OCI-LY1 (cell line): ENCODE data around the gene GDF9.

ENCODE experiments used
- H2AFZ ChIP-seq: fragments of 200-600 bp; sonication (generic), shearing (Covaris generic); 2 replicates; pipeline ENCODE4 v1.6.0; 2014; ENCODE audit warnings: antibody characterized with exemption, mild to moderate bottlenecking, low read length
- H3F3A ChIP-seq: fragments of 200-600 bp; sonication (generic), shearing (Covaris generic); 2 replicates; pipeline ENCODE4 v1.6.0; 2014; ENCODE audit warnings: mild to moderate bottlenecking, antibody characterized with exemption, low read length, moderate library complexity; ENCODE audit not compliant: insufficient read depth
- H3K27ac ChIP-seq: fragments of 200-600 bp; sonication (generic); 2 replicates; pipeline ENCODE4 v1.5.1; 2014; ENCODE audit warnings: low read length, mixed run types, mild to moderate bottlenecking, low read depth; ENCODE audit not compliant: poor library complexity, severe bottlenecking
- H3K27me3 ChIP-seq: fragments of 200-600 bp; sonication (generic); 2 replicates; pipeline ENCODE4 v1.6.0; 2014; ENCODE audit warnings: antibody characterized with exemption, mild to moderate bottlenecking, low read length, moderate library complexity; ENCODE audit not compliant: insufficient read depth
- H3K36me3 ChIP-seq: fragments of 200-600 bp; sonication (generic); 2 replicates; pipeline ENCODE4 v1.6.1; 2014; ENCODE audit warnings: mild to moderate bottlenecking, antibody characterized with exemption, low read length, moderate library complexity, mixed read lengths; ENCODE audit not compliant: insufficient read depth
- H3K4me1 ChIP-seq: fragments of 200-600 bp; sonication (generic); 2 replicates; pipeline ENCODE4 v1.5.1; 2014; ENCODE audit warnings: mild to moderate bottlenecking, low read length, moderate library complexity; ENCODE audit not compliant: insufficient read depth, severe bottlenecking
- H3K4me2 ChIP-seq: fragments of 200-600 bp; sonication (generic), shearing (Covaris generic); 2 replicates; pipeline ENCODE4 v1.6.1; 2014; ENCODE audit warnings: low read length
- H3K4me3 ChIP-seq: fragments of 200-600 bp; sonication (generic); 2 replicates; pipeline ENCODE4 v1.5.1; 2014; ENCODE audit warnings: low read length, low read depth, mild to moderate bottlenecking, mixed read lengths; ENCODE audit not compliant: poor library complexity, severe bottlenecking
- H3K79me2 ChIP-seq: fragments of 200-600 bp; shearing (Covaris generic); 2 replicates; pipeline ENCODE4 v1.6.1; 2016; ENCODE audit warnings: mixed run types, low read length, mixed read lengths; ENCODE audit not compliant: insufficient read depth
- H3K9ac ChIP-seq: fragments of 200-600 bp; sonication (generic), shearing (Covaris generic); 2 replicates; pipeline ENCODE4 v1.6.1; 2014; ENCODE audit warnings: mild to moderate bottlenecking, low read length, mixed read lengths
- H3K9me2 ChIP-seq: fragments of 200-600 bp; sonication (generic), shearing (Covaris generic); 2 replicates; pipeline ENCODE4 v1.6.1; 2014; ENCODE audit warnings: low read depth, mild to moderate bottlenecking, low read length, mixed read lengths
- H3K9me3 ChIP-seq: fragments of 200-600 bp; shearing (Covaris generic); 2 replicates; pipeline ENCODE4 v1.6.1; 2014; ENCODE audit warnings: low read length, mixed read lengths
- H4K20me1 ChIP-seq: fragments of 200-600 bp; sonication (generic), shearing (Covaris generic); 2 replicates; pipeline ENCODE4 v1.6.0; 2016; ENCODE audit warnings: mild to moderate bottlenecking, low read length; ENCODE audit not compliant: insufficient read depth
- EZH2 ChIP-seq: fragments of 200-600 bp; sonication (generic), shearing (Covaris generic); IDR thresholded peaks from 2 replicates; pipeline ENCODE4 v1.8.0; 2017; ENCODE audit warnings: borderline replicate concordance, mixed run types, mild to moderate bottlenecking, antibody characterized with exemption, low read length, moderate library complexity, mixed read lengths
- TF ChIP-seq, protein P1 (sequence below): fragments of 200-600 bp; sonication (generic), shearing (Covaris generic); IDR thresholded peaks from 2 replicates; pipeline ENCODE4 v1.5.1; 2017; ENCODE audit warnings: mild to moderate bottlenecking, antibody characterized with exemption, low read length, moderate library complexity, mixed read lengths

Gene GDF9

DNA sequence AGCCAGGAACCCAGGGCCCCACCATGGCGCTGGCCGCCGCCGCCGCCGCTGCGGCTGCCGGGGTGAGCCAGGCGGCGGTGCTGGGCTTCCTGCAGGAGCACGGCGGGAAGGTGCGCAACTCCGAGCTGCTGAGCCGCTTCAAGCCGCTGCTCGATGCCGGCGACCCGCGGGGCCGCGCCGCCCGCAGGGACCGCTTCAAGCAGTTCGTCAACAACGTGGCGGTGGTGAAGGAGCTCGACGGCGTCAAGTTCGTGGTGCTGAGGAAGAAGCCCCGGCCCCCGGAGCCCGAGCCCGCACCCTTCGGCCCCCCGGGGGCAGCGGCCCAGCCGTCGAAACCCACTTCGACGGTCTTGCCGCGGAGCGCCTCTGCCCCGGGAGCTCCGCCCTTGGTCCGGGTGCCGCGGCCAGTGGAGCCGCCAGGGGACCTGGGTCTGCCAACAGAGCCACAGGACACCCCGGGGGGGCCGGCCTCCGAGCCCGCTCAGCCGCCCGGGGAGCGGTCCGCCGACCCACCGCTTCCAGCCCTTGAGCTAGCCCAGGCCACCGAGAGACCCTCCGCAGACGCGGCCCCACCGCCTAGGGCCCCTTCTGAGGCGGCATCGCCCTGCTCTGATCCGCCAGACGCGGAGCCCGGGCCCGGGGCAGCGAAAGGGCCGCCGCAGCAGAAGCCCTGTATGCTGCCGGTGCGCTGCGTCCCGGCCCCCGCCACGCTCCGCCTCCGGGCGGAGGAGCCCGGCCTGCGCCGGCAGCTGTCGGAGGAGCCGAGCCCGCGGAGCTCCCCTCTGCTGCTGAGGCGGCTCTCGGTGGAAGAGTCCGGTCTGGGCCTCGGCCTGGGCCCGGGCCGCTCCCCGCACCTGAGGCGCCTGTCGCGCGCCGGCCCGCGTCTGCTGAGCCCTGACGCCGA is 52.4 kb downstream of the GDF9 start:
- no peak overlapping the region for H3K9ac ChIP-seq
- no peak overlapping the region for H3K27ac ChIP-seq
- H4K20me1 ChIP-seq, result no peaks in the 10 kb centered on the region
- peak overlapping the region; percentile 33 for H3K4me3 ChIP-seq
- H2AFZ ChIP-seq, result no peak overlapping the region
- no peaks in the 10 kb centered on the region for H3K9me3 ChIP-seq
- no peaks in the 10 kb centered on the region for H3K9me2 ChIP-seq
- H3K27me3 ChIP-seq, result peaks cover 14% of the 10 kb centered on the region
- no peaks in the 10 kb centered on the region for H3K36me3 ChIP-seq
- no peak for TF ChIP-seq EZH2
- TF ChIP-seq, protein P1, sequence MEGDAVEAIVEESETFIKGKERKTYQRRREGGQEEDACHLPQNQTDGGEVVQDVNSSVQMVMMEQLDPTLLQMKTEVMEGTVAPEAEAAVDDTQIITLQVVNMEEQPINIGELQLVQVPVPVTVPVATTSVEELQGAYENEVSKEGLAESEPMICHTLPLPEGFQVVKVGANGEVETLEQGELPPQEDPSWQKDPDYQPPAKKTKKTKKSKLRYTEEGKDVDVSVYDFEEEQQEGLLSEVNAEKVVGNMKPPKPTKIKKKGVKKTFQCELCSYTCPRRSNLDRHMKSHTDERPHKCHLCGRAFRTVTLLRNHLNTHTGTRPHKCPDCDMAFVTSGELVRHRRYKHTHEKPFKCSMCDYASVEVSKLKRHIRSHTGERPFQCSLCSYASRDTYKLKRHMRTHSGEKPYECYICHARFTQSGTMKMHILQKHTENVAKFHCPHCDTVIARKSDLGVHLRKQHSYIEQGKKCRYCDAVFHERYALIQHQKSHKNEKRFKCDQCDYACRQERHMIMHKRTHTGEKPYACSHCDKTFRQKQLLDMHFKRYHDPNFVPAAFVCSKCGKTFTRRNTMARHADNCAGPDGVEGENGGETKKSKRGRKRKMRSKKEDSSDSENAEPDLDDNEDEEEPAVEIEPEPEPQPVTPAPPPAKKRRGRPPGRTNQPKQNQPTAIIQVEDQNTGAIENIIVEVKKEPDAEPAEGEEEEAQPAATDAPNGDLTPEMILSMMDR, result no peak
- H3K79me2 ChIP-seq, result no peaks in the 10 kb centered on the region
- peaks cover 4% of the 10 kb centered on the region for H3K4me1 ChIP-seq
- no peaks in the 10 kb centered on the region for H3F3A ChIP-seq
- H3K4me2 ChIP-seq, result peak overlapping the region; percentile 46; the same call in 1 of the 2 replicates

DNA sequence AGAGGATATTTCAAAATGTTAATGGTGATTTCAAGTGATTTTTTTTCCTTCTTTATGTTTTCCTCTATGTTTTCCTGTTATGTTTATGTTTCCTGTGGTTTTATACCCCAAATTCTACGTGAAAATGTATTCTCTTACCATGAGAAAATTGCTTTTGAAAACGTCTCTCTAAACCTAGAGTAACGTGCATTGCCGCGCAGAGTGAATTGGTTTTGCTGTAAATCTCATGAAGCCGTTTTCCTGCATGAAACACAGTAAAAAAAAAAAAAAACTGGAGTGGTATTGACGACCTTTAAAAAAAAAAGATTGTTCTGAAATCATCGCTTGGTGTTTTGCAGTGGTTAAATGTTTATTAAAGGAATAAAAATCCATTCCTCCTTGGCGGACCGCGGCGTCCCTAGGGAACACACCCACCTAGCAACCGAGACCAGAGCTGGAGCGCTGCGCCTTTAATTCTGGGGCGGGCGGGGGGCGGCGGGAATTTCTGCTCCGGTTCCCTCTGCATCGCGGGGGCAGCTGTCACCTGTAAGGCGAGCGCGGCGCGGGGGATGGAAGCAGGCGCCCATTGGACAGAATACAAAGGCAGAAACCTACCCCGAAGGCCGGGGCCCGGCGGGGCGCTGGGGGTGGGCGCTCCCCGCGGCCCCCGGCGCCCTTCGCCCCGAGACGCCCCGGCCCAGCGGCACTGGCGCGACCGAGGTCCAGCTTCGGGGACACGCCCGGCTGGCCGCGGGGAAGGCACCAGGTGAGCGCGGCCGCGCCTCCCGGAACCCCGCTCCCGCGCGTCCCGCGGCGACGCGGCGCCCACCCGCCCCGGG is 53.3 kb downstream of the GDF9 start, which contains the start of gene SOWAHA:
Gene SOWAHA, plus strand, starts transcription at position 522 of the 818 bp plus-strand sequence. CDS start 320 bp downstream, outside the sequence.
- Histone ChIP-seq H3K79me2 (no peaks in the 10 kb centered on the region), H3K36me3 (no peaks in the 10 kb centered on the region), H3F3A (no peaks in the 10 kb centered on the region), H3K4me1 (peaks cover 4% of the 10 kb centered on the region), H3K27ac (no peak within 1 kb of the TSS), H3K27me3 (peaks cover 14% of the 10 kb centered on the region), H3K4me2 (peak within 1 kb of the TSS; percentile 46; the same call in 1 of the 2 replicates), H2AFZ (no peak within 1 kb of the TSS), H3K9me2 (no peaks in the 10 kb centered on the region), H3K9ac (no peak within 1 kb of the TSS), H3K9me3 (no peaks in the 10 kb centered on the region), H3K4me3 (peak within 1 kb of the TSS; percentile 33), H4K20me1 (no peaks in the 10 kb centered on the region)
- no peak for TF ChIP-seq EZH2
- TF ChIP-seq, protein P1, result no peak

DNA sequence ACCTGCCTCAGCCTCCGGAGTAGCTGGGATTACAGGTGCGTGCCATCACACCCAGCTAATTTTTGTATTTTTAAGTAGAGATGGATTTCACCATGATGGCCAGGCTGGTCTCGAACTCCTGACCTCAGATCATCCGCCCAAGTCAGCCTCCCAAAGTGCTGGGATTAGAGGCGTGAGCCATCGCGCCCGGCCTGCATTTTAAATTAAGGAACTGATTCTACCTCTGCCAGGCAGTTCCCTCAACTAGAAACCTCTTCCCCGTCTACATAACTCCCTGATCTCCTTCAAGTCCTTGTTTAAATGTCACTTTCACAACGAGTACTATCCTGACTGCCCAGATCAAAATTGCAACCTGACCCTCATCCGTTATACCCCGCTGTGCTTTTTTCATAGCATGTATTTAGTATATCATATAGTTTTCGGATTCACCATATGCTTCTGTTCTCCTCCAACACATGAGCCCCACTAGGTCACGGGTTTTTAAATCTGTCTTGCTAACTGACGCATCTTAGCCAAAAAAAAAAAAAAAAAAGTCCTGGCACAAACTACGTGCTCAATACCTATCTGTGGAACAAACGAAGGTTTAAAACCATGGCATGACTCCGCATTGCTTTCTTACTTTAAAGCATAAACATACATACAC is 54.0 kb downstream of the GDF9 start:
- no peak overlapping the region for H2AFZ ChIP-seq

More for the DNA sequence above, 54.0 kb downstream of the GDF9 start:
- TF ChIP-seq EZH2, result no peak
- TF ChIP-seq, protein P1, result no peak
- Histone ChIP-seq H3K9ac (no peak overlapping the region), H3K9me3 (no peaks in the 10 kb centered on the region), H3K4me3 (no peak overlapping the region), H3F3A (no peaks in the 10 kb centered on the region), H3K9me2 (no peaks in the 10 kb centered on the region), H3K4me2 (no peak overlapping the region), H3K27me3 (peaks cover 14% of the 10 kb centered on the region), H3K36me3 (no peaks in the 10 kb centered on the region), H3K79me2 (no peaks in the 10 kb centered on the region), H3K4me1 (peaks cover 4% of the 10 kb centered on the region), H3K27ac (no peak overlapping the region), H4K20me1 (no peaks in the 10 kb centered on the region)
